Loucy (cell line): Measurements from ENCODE around the gene MIGA2.

Source experiments
- H2AFZ ChIP-seq: fragments of 200-600 bp; sonication (generic); 2 replicates; pipeline ENCODE4 v1.6.0; 2016; ENCODE audit warnings: antibody characterized with exemption, mild to moderate bottlenecking, low read length, moderate library complexity
- H3F3A ChIP-seq: fragments of 200-600 bp; 2 replicates; pipeline ENCODE4 v1.6.0; 2016; ENCODE audit warnings: antibody characterized with exemption, low read depth, mild to moderate bottlenecking
- H3K27me3 ChIP-seq: fragments of 200-600 bp; sonication (generic); 2 replicates; pipeline ENCODE4 v1.6.1; 2014; ENCODE audit warnings: low read length, mild to moderate bottlenecking; ENCODE audit not compliant: insufficient read depth, poor library complexity, severe bottlenecking
- H3K36me3 ChIP-seq: fragments of 200-600 bp; sonication (generic); 2 replicates; pipeline ENCODE4 v1.6.1; 2016; ENCODE audit warnings: low read length; ENCODE audit not compliant: insufficient read depth
- H3K4me1 ChIP-seq: fragments of 200-600 bp; sonication (generic); 2 replicates; pipeline ENCODE4 v1.5.1; 2014; ENCODE audit warnings: low read length, mild to moderate bottlenecking; ENCODE audit not compliant: insufficient read depth, poor library complexity, severe bottlenecking
- H3K4me2 ChIP-seq: fragments of 200-600 bp; sonication (generic); 2 replicates; pipeline ENCODE4 v1.6.0; 2014; ENCODE audit warnings: antibody characterized with exemption, low read length, low read depth, mild to moderate bottlenecking; ENCODE audit not compliant: poor library complexity, severe bottlenecking
- H3K4me3 ChIP-seq: fragments of 200-600 bp; sonication (generic); 2 replicates; pipeline ENCODE4 v1.5.1; 2014; ENCODE audit warnings: low read length, mild to moderate bottlenecking, mixed read lengths; ENCODE audit not compliant: poor library complexity, severe bottlenecking
- H3K79me2 ChIP-seq: fragments of 200-600 bp; sonication (generic); 2 replicates; pipeline ENCODE4 v1.6.1; 2014; ENCODE audit warnings: low read length; ENCODE audit not compliant: insufficient read depth
- H3K9ac ChIP-seq: fragments of 200-600 bp; sonication (generic); 2 replicates; pipeline ENCODE4 v1.6.0; 2014; ENCODE audit warnings: mild to moderate bottlenecking, low read depth, low read length, moderate library complexity; ENCODE audit not compliant: poor library complexity, severe bottlenecking
- H3K9me2 ChIP-seq: fragments of 200-600 bp; sonication (generic); replicated peaks from 2 replicates; pipeline ENCODE4 v1.6.1; 2016; ENCODE audit warnings: low read depth, low read length, mixed read lengths
- H3K9me3 ChIP-seq: fragments of 200-600 bp; sonication (generic); 2 replicates; pipeline ENCODE4 v1.6.1; 2014; ENCODE audit warnings: mild to moderate bottlenecking, antibody characterized with exemption, low read length, low read depth; ENCODE audit not compliant: insufficient read depth
- H4K20me1 ChIP-seq: fragments of 200-600 bp; sonication (generic); 2 replicates; pipeline ENCODE4 v1.6.0; 2014; ENCODE audit warnings: antibody characterized with exemption, low read length, mild to moderate bottlenecking; ENCODE audit not compliant: insufficient read depth, poor library complexity, severe bottlenecking
- EZH2phosphoT487 ChIP-seq: fragments of 200-600 bp; IDR thresholded peaks from 2 replicates; pipeline ENCODE4 v1.6.1; 2018; ENCODE audit warnings: antibody characterized with exemption, mild to moderate bottlenecking, moderate library complexity, borderline replicate concordance
- TF ChIP-seq, protein P1 (sequence below): fragments of 200-600 bp; sonication (generic); conservative IDR thresholded peaks from 2 replicates; pipeline ENCODE4 v1.5.1; 2014; ENCODE audit warnings: mild to moderate bottlenecking, antibody characterized with exemption, low read length

MIGA2 gene

GRCh38 chr9:129005336-129005997 lies 31.0 kb upstream of the MIGA2 start:
- TF ChIP-seq, protein P1, sequence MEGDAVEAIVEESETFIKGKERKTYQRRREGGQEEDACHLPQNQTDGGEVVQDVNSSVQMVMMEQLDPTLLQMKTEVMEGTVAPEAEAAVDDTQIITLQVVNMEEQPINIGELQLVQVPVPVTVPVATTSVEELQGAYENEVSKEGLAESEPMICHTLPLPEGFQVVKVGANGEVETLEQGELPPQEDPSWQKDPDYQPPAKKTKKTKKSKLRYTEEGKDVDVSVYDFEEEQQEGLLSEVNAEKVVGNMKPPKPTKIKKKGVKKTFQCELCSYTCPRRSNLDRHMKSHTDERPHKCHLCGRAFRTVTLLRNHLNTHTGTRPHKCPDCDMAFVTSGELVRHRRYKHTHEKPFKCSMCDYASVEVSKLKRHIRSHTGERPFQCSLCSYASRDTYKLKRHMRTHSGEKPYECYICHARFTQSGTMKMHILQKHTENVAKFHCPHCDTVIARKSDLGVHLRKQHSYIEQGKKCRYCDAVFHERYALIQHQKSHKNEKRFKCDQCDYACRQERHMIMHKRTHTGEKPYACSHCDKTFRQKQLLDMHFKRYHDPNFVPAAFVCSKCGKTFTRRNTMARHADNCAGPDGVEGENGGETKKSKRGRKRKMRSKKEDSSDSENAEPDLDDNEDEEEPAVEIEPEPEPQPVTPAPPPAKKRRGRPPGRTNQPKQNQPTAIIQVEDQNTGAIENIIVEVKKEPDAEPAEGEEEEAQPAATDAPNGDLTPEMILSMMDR: no peak
- TF ChIP-seq EZH2phosphoT487: no peak
- H3K4me1 ChIP-seq: no peaks in the 10 kb centered on the region
- H3K9me2 ChIP-seq: no peaks in the 10 kb centered on the region
- H4K20me1 ChIP-seq: no peaks in the 10 kb centered on the region
- no peaks in the 10 kb centered on the region for H3K27me3 ChIP-seq
- no peak overlapping the region for H2AFZ ChIP-seq
- H3F3A ChIP-seq: no peaks in the 10 kb centered on the region
- H3K9ac ChIP-seq: no peak overlapping the region
- H3K79me2 ChIP-seq: no peaks in the 10 kb centered on the region
- peaks cover 55% of the 10 kb centered on the region; the same call in 1 of the 2 replicates for H3K36me3 ChIP-seq
- no peaks in the 10 kb centered on the region for H3K9me3 ChIP-seq
- no peak overlapping the region for H3K4me3 ChIP-seq
- no peak overlapping the region for H3K4me2 ChIP-seq

DNA sequence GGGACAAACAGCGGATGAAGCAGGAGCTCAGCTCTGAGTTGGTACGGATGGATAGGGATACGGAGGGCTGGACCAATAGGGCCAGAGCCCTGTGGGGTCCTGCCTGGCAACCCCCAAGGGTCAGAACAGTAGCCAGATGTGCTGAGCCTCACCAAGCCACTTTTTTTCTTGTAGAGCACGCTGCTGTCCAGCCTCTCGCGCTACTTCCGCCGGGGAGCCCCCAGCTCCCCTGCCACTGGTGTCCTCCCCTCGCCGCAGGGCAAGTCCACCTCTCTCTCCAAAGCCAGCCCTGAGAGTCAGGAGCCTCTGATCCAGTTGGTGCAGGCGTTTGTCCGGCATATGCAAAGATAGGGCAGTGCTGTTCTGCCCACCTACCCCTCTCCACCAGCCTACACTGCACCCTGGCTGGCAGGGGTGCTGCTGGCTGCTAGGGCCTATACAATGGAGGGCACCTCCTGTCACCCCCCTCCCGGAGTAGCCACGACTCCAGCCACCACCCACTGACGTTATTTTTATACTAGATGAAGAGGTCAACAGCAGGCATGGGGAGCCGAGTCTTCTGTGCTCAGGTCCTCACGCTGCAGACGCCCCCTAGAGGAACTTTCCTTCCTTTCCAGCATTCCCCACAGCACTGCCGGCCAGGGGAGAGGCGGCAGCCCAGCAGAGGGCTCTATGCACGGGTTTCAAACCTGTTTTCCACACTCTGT lies 29.9 kb upstream of the MIGA2 start:
- no peaks in the 10 kb centered on the region for H3K9me3 ChIP-seq
- no peak for TF ChIP-seq EZH2phosphoT487
- TF ChIP-seq, protein P1: peak; percentile 71
- peaks cover 51% of the 10 kb centered on the region; the same call in 1 of the 2 replicates for H3K36me3 ChIP-seq

DNA sequence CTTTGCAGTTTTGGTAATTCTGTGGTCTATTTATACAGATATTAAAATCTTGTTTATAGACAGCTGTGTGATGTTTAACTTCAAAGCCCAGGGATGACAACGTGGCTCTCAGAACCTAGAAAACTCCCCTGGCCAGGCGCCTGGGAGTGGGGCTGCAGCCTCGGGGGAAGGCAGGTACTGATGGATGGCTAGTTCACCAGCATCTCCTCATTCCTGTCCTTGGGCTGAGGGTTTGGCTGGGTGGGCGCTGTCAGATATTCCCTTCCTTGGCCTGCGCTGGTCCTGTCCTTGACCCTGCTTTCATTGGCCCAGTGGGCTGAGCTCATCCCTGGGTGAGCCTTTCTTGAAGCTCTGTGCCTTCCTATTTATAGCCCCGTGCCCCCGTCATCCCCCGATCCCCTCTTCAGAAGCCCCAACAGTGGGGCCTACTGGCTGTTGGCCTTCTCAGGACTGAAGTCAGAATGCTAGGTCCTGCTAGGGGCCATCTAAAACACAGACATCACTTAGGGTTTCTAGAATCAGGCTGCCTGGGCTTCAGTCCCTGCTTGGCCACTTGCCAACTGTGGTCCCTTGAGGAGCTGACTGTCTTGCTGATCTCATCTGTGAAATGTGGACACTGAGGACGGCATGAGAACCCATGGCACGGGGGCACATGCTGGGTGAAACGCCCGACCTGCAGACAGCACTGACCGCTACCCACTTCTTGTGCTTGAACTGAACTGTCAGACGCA lies 29.2 kb upstream of the MIGA2 start:
- no peaks in the 10 kb centered on the region for H3K79me2 ChIP-seq
- no peak for TF ChIP-seq EZH2phosphoT487
- TF ChIP-seq, protein P1: no peak

More for the DNA sequence above, 29.9 kb upstream of the MIGA2 start:
- Histone ChIP-seq H3K4me1 (no peaks in the 10 kb centered on the region), H3K4me3 (no peak overlapping the region), H3K4me2 (no peak overlapping the region), H2AFZ (no peak overlapping the region), H3K79me2 (no peaks in the 10 kb centered on the region), H3F3A (no peaks in the 10 kb centered on the region), H3K27me3 (no peaks in the 10 kb centered on the region), H3K9ac (no peak overlapping the region), H3K9me2 (no peaks in the 10 kb centered on the region), H4K20me1 (no peaks in the 10 kb centered on the region)

More for the DNA sequence above, 29.2 kb upstream of the MIGA2 start:
- H3K27me3 ChIP-seq: no peaks in the 10 kb centered on the region
- H3K9me3 ChIP-seq: no peaks in the 10 kb centered on the region
- no peaks in the 10 kb centered on the region for H3K9me2 ChIP-seq
- no peak overlapping the region for H3K9ac ChIP-seq
- H4K20me1 ChIP-seq: no peaks in the 10 kb centered on the region
- H2AFZ ChIP-seq: no peak overlapping the region
- no peak overlapping the region for H3K4me3 ChIP-seq
- no peaks in the 10 kb centered on the region for H3K4me1 ChIP-seq
- peaks cover 43% of the 10 kb centered on the region; the same call in 1 of the 2 replicates for H3K36me3 ChIP-seq
- H3K4me2 ChIP-seq: no peak overlapping the region
- no peaks in the 10 kb centered on the region for H3F3A ChIP-seq
